ENCODE measurements around the gene MPZL2. TPM values are rescaled to one million over a fixed set of nuclear protein-coding genes. Genes with fewer than 3 reads are reported as not detected.

Gene MPZL2
- 0.12 TPM in 1 of 2 replicates, not detected in the other for total RNA-seq

DNA sequence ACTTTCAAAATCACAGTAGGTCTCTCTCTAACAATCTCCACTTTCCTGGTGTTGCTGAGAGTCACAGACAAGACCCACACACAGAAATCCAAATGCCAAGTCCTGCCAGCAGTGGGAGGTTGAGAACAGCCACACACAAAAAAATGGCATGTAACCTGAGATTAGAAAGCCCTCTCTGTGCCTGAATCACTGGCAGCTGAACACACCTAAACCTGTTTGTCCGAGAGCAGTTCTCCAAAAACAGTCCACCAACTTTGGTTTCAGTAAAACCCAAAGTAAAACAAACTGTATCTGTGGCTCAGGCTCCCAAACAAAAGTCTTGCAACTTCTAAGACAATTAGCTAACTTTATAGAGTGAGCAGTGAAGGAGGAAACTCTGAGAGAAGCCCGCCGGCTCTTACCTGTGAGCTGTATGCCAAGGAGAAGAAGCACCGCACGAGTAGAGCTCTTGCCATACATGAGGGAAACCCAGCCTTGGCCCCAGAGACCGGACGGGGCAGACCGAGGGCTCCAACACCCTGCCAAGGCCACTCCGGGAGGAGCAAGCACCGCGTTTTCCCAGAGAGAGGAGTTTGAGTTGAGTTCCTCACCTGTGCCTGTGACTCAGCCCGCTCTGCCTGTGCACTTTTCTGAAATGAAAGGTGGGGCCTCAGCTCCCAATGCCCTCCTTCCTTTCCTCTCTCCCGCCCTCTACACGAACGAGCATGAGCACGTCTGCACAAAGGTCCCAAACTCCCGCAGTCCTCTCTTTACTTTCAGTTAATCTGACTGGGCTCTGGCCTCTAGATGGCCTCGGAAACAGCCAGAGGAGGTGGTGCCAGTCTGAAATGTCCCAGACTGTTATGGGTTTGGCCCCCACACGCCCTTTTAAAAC, at the start of gene MPZL2:
TSS of gene MPZL2 (minus strand) at position 603 of the 874 bp plus-strand sequence. CDS start at position 459, 144 bp downstream.

DNA sequence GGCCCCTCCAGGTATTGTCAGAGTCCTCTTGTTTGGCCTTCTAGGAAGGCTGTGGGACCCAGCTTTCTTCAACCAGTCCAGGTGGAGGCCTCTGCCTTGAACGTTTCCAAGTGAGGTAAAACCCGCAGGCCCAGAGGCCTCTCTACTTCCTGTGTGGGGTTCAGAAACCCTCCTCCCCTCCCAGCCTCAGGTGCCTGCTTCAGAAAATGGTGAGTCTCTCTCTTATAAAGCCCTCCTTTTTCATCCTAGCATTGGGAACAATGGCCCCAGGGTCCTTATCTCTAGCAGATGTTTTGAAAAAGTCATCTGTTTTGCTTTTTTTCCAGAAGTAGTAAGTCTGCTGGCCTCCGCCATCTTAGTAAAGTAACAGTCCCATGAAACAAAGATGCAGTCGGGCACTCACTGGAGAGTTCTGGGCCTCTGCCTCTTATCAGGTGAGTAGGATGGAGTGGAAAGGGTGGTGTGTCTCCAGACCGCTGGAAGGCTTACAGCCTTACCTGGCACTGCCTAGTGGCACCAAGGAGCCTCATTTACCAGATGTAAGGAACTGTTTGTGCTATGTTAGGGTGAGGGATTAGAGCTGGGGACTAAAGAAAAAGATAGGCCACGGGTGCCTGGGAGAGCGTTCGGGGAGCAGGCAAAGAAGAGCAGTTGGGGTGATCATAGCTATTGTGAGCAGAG, 40.6 kb upstream of the MPZL2 start, which contains the start of gene CD3E:
TSS of gene CD3E (plus strand) at position 163 of the 681 bp plus-strand sequence. CDS start at position 386, 223 bp downstream.

DNA sequence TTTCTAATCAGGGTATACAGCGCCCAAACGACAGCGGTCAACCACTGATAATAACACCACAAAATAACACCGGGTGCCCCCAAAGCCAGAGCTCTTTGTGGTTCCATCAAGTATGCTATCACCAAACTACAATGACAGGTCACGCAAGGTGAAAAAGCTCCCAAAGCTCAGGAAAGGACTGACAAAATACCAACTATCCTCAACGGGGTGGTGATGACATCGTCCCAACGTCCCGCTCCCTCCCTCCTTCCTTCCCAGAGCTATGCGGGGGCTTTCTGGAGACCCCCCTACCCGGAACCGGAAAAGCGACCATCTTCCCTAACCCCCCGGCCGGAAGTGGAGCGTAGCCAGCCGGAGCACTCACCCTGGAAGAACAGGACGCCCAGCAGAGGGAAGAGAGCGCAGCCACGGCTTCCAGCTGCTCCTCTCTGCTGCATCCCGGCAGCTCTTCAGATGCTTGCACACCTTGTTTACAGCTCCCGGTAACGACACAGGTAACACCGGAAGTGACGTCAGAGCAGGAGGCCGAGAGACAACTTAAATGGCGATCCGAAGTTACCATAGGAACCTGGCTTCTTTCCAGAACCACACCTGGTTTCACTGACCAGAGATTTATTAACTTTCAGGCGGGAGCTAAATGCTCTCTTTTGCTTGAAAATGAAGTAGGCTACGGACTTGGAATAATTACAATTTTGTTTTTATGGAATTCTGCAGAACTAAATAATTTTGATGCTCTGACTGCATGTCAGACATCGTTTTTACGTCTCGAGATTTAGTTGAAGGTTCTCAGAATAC, 12.0 kb downstream of the MPZL2 start, which contains the start of gene MPZL3:
TSS of gene MPZL3 (minus strand) at position 508 of the 795 bp plus-strand sequence. CDS start at position 437, 71 bp downstream.

DNA sequence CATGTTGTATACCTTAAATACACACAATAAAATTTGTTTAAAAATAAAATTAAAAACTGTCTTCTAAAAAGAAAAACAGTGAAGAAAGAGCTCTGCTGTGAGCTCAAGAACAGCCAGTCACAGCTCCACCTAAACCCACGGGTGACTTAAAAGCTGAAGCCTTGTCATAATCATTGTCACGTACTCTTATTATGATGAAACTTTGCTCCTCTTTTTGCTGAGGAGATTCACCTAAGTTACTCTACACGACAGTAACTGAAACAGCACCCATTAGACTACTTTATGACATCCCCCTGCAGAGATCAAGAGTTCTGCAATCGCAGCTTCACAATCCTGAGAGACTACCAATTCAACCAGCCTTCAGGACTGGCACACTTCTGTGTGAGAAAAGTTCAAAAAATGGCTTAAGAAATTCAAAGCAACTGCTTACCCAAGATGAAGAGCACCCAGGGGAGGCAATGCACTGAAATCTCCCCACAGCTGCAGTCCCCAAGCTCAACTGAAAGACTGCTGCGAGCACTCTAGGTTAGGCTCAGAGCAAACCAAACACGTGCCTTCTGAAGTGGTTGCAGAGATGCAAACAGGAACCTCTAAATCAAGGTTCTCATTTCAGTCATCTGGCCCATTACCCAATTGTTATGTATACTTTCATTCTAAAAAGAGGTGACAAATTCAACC, 39.4 kb downstream of the MPZL2 start, which contains the start of gene JAML:
TSS of gene JAML (minus strand) at position 501 of the 678 bp plus-strand sequence. CDS start 10,145 bp downstream, outside the sequence.

Small RNAs within 50 kb of the gene (small RNA-seq; reads per million reads assigned to genes)
- gene HSPE1P18: not detected

Other genes with a start within 250 kb of the MPZL2 start
- gene TMPRSS4, start 187.2 kb downstream of the MPZL2 start, total RNA-seq: not detected in 2 replicates
- gene SMIM35, start 177.3 kb downstream of the MPZL2 start, total RNA-seq: not detected in 2 replicates
- gene SCN4B, start 111.5 kb downstream of the MPZL2 start, total RNA-seq: under 0.01 TPM in 1 of 2 replicates, not detected in the other
- under 0.01 TPM in 2 replicates for gene SCN2B, start 87.7 kb downstream of the MPZL2 start, total RNA-seq
- not detected in 2 replicates for gene JAML, start 39.3 kb downstream of the MPZL2 start, total RNA-seq
- 0.49 and 0.97 TPM in 2 replicates for gene MPZL3, start 11.9 kb downstream of the MPZL2 start, total RNA-seq
- not detected in 2 replicates for gene CD3E, start 40.4 kb upstream of the MPZL2 start, total RNA-seq
- gene CD3D, start 78.4 kb upstream of the MPZL2 start, total RNA-seq: not detected in 2 replicates
- not detected in 2 replicates for gene CD3G, start 80.0 kb upstream of the MPZL2 start, total RNA-seq
- 62.4 and 66.4 TPM in 2 replicates for gene UBE4A, start 95.3 kb upstream of the MPZL2 start, total RNA-seq
- 18.2 and 24.9 TPM in 2 replicates for gene ATP5MG, start 137.3 kb upstream of the MPZL2 start, total RNA-seq
- 35.8 and 44.9 TPM in 2 replicates for gene KMT2A, start 172.2 kb upstream of the MPZL2 start, total RNA-seq